Smooth muscle cell of the pulmonary artery (primary cell): Measurements from ENCODE around the gene EPHB6. TPM values are rescaled to one million over a fixed set of nuclear protein-coding genes. Genes with fewer than 3 reads are reported as not detected.

ENCODE experiments used
- total RNA-seq: library from RNA; depleted of rRNA; stranded (reverse); fragments of >200 nt; gene quantifications from 2 replicates; pipeline ENCODE4 v1.2.3, GENCODE V29; 2014

EPHB6 gene, protein sequence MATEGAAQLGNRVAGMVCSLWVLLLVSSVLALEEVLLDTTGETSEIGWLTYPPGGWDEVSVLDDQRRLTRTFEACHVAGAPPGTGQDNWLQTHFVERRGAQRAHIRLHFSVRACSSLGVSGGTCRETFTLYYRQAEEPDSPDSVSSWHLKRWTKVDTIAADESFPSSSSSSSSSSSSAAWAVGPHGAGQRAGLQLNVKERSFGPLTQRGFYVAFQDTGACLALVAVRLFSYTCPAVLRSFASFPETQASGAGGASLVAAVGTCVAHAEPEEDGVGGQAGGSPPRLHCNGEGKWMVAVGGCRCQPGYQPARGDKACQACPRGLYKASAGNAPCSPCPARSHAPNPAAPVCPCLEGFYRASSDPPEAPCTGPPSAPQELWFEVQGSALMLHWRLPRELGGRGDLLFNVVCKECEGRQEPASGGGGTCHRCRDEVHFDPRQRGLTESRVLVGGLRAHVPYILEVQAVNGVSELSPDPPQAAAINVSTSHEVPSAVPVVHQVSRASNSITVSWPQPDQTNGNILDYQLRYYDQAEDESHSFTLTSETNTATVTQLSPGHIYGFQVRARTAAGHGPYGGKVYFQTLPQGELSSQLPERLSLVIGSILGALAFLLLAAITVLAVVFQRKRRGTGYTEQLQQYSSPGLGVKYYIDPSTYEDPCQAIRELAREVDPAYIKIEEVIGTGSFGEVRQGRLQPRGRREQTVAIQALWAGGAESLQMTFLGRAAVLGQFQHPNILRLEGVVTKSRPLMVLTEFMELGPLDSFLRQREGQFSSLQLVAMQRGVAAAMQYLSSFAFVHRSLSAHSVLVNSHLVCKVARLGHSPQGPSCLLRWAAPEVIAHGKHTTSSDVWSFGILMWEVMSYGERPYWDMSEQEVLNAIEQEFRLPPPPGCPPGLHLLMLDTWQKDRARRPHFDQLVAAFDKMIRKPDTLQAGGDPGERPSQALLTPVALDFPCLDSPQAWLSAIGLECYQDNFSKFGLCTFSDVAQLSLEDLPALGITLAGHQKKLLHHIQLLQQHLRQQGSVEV
- total RNA-seq: 1.7 and 18.4 TPM in 2 replicates

GRCh38 chr7:142854372-142855113 lies at the start of gene EPHB6:
Gene EPHB6, plus strand, starts transcription at chr7:142855076. Its CDS starts 8,152 bp downstream, at chr7:142863228.

DNA sequence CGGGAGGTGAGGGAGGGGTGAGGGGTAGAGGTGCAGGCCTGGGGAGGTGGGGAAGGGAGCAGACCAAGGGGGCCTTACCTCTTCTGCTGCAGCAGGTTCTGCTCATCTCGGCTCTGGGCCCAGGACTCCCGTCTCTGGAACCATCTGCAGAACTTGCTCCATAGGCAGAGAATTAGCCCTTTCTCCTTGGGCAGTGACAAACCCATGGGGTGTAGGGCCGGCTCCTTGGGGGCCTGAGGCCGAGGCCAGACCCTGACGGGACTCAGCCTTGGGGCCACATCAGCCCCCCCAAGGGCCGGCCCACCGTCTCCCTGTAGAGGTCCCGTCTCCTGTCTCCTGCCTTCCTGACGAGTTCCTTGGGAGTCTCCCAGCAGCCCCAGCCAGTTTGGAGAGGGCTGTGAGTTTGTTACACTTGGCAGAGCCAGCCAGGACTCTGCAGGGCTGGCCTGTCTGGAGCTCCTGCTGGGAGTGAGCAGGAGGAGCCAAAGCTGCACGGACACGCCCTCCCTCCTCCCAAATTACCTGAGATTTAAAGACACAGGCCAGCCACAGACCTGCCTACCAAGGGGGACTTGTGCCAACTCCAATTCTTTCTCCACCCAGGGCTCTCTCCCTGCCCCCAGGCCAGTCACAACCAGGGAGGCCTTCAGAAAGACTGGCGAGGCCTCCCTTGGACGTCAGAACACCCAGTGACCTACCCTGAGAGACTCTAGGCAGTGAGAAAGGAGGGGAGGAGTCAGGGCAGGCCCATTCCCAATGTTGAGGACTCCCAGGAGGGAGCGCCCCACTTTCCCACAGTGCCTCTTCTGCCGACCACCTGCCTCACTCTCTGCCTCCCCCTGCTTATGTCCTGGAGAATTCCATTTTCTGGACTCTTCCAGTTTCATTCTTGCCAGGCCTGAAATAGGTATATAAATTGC lies 30.7 kb downstream of the EPHB6 start, which contains the start of gene TRPV6:
TSS of gene TRPV6 (minus strand) at position 435 of the 920 bp plus-strand sequence.

Other genes starting within 250 kb of the EPHB6 start
- gene PRSS1, start 105.6 kb upstream of the EPHB6 start, total RNA-seq: not detected in 2 replicates
- gene PRSS2, start 84.1 kb upstream of the EPHB6 start, total RNA-seq: not detected in 2 replicates
- not detected in 2 replicates for gene TRPV6, start 30.7 kb downstream of the EPHB6 start, total RNA-seq
- gene TRPV5, start 78.7 kb downstream of the EPHB6 start, total RNA-seq: not detected in 2 replicates
- not detected in 2 replicates for gene LLCFC1, start 84.4 kb downstream of the EPHB6 start, total RNA-seq
- 0.13 TPM in 1 of 2 replicates, not detected in the other for gene KEL, start 107.3 kb downstream of the EPHB6 start, total RNA-seq
- gene OR9A2, start 172.1 kb downstream of the EPHB6 start, total RNA-seq: 0.13 TPM in 1 of 2 replicates, not detected in the other
- gene OR6V1, start 197.3 kb downstream of the EPHB6 start, total RNA-seq: not detected in 2 replicates